CD4-positive, alpha-beta T cell (primary cell): Measurements from ENCODE around the gene IFI27L2. TPM values are rescaled to one million over a fixed set of nuclear protein-coding genes. Genes with fewer than 3 reads are reported as not detected.

Experiments
- ATAC-seq: fragments of 200-7000 bp; cut with Tn5 transposase; one replicate; pipeline ENCODE4 v1.10.0; 2022; ENCODE audit warnings: mild to moderate bottlenecking; ENCODE audit not compliant: poor library complexity
- CTCF ChIA-PET: fragments of 350-600 bp; sonication (Branson Sonifier 250); formaldehyde crosslinking; loops from one replicate; lab custom pipeline; 2021; ENCODE audit warnings: antibody characterized with exemption, inconsistent platforms; lab: Charles Lee
- POLR2A ChIA-PET: fragments of 350-600 bp; sonication (Branson Sonifier 250); formaldehyde crosslinking; loops from one replicate; lab custom pipeline; 2021; ENCODE audit warnings: antibody characterized with exemption, inconsistent platforms; lab: Charles Lee
- DNase-seq, 14 experiments: peaks; one replicate each; pipeline ENCODE4 v3.0.0-alpha.2; 2013 to 2020; ENCODE audit warnings: mixed read lengths in 2 of 14
- H3K27ac ChIP-seq, 2 donors: one replicate each; pipeline versions ENCODE4 v1.5.1 to v1.7.0; 2013; ENCODE audit warnings: low read length in 2 of 2, low read depth in 1 of 2, mild to moderate bottlenecking in 1 of 2
- H3K27me3 ChIP-seq, 2 experiments: 1 replicate in 1 of 2; 2 replicates in 1 of 2; pipeline versions ENCODE4 v1.6.1 to v1.7.0; 2013; ENCODE audit warnings: low read length in 2 of 2, control low read depth in 1 of 2, mild to moderate bottlenecking in 1 of 2, moderate library complexity in 1 of 2; ENCODE audit not compliant: insufficient read depth in 2 of 2, control insufficient read depth in 1 of 2
- H3K36me3 ChIP-seq: one replicate; pipeline ENCODE4 v1.6.1; 2013; ENCODE audit warnings: low read length, control low read depth; ENCODE audit not compliant: insufficient read depth
- H3K4me1 ChIP-seq: one replicate; pipeline ENCODE4 v1.6.1; 2013; ENCODE audit warnings: low read length, control low read depth; ENCODE audit not compliant: insufficient read depth
- H3K4me3 ChIP-seq: one replicate; pipeline ENCODE4 v1.5.1; 2013; ENCODE audit warnings: mild to moderate bottlenecking, low read length, moderate library complexity
- H3K9me3 ChIP-seq, 2 experiments: 1 replicate in 1 of 2; 2 replicates in 1 of 2; pipeline versions ENCODE4 v1.6.1 to v1.7.0; 2013; ENCODE audit warnings: low read length in 2 of 2, mild to moderate bottlenecking in 2 of 2, control low read depth in 1 of 2, moderate library complexity in 1 of 2; ENCODE audit not compliant: control insufficient read depth in 1 of 2, insufficient read depth in 1 of 2
- H3K27ac Mint-ChIP-seq: one replicate; pipeline ENCODE4 v1.8.0; 2020; ENCODE audit warnings: mixed read lengths
- H3K27me3 Mint-ChIP-seq: one replicate; pipeline ENCODE4 v1.8.0; 2021; ENCODE audit warnings: mixed read lengths
- H3K36me3 Mint-ChIP-seq: one replicate; pipeline ENCODE4 v1.8.0; 2021; ENCODE audit warnings: low read depth, mixed read lengths
- H3K4me1 Mint-ChIP-seq: one replicate; pipeline ENCODE4 v1.8.0; 2021; ENCODE audit warnings: low read depth, mixed read lengths
- H3K4me3 Mint-ChIP-seq: one replicate; pipeline ENCODE4 v1.8.0; 2020; ENCODE audit warnings: mild to moderate bottlenecking, mixed read lengths
- H3K9me3 Mint-ChIP-seq: one replicate; pipeline ENCODE4 v1.8.0; 2020; ENCODE audit warnings: mixed read lengths
- CTCF ChIP-seq: fragments of 200-600 bp; IDR thresholded peaks from one replicate; pipeline ENCODE4 v1.8.0; 2022; ENCODE audit warnings: antibody characterized with exemption, mild to moderate bottlenecking
- intact Hi-C, 2 experiments: fragments of 100-400 bp; cut with DNase I in 1 of 2; cut with micrococcal nuclease in 1 of 2; formaldehyde crosslinking; loops; one replicate each; pipeline versions ENCODE4 v1.15.1 to v1.9.0; 2023 to 2025; cut with DNase I, micrococcal nuclease
- total RNA-seq, 174 experiments: library from RNA in 2 of 174; stranded (reverse) in 2 of 174; gene quantifications; one replicate each; pipeline ENCODE4 v1.2.3 and lab custom pipeline; 2021 to 2026

IFI27L2 gene
- total RNA-seq, 2 experiments from 2014 or later: 21.5 to 22.2 TPM

GRCh38 chr14:94138251-94138650 lies 8.8 kb upstream of the IFI27L2 start:
- intact Hi-C loops: loop anchor here in 1 of 2 experiments (10.0 kb wide), 1 partner anchor 417 kb away; no protein-coding TSS in a partner anchor
- H3K27me3 Mint-ChIP-seq: peaks cover 10% of the 10 kb centered on the region
- no peak for DNase-seq

GRCh38 chr14:94136575-94137331 lies 7.3 kb upstream of the IFI27L2 start:
- H3K9me3 ChIP-seq: peaks cover 4 to 9% of the 10 kb centered on the region in 2 experiments
- ChIA-PET POLR2A (interaction anchor here (0.9 to 2.3 kb wide), 9 partner anchors 9 to 110 kb away, joined by 3 to 13 read pairs (median 7); partner anchors contain the start of genes DDX24, IFI27L1 and OTUB2), CTCF (interaction anchor here (0.6 to 2.8 kb wide), 24 partner anchors 10 to 197 kb away, joined by 3 to 45 read pairs (median 4); partner anchors contain the start of genes DDX24, IFI27L1 and OTUB2)
- H3K27me3 Mint-ChIP-seq: peaks cover 10% of the 10 kb centered on the region
- H3K4me3 Mint-ChIP-seq: no peak overlapping the region
- H3K4me1 Mint-ChIP-seq: no peaks in the 10 kb centered on the region
- DNase-seq (peak; percentile 70 to 90 (median 83)), ATAC-seq (peak; percentile 95)
- TF ChIP-seq CTCF: peak; percentile 91
- H3K27ac ChIP-seq: no peak overlapping the region
- H3K27me3 ChIP-seq: peaks cover 0 to 3% of the 10 kb centered on the region in 2 experiments
- no peaks in the 10 kb centered on the region for H3K36me3 ChIP-seq
- no peak overlapping the region for H3K4me3 ChIP-seq
- H3K27ac Mint-ChIP-seq: no peak overlapping the region
- H3K4me1 ChIP-seq: peaks cover 4% of the 10 kb centered on the region
- intact Hi-C loops: loop anchor here (1.0 to 10.0 kb wide), 6 partner anchors 22 to 418 kb away; no protein-coding TSS in a partner anchor
- H3K36me3 Mint-ChIP-seq: no peaks in the 10 kb centered on the region
- H3K9me3 Mint-ChIP-seq: no peaks in the 10 kb centered on the region

More at GRCh38 chr14:94138251-94138650, 8.8 kb upstream of the IFI27L2 start:
- Histone ChIP-seq H3K36me3 (no peaks in the 10 kb centered on the region), H3K9me3 (peaks cover 4 to 9% of the 10 kb centered on the region in 2 experiments), H3K4me3 (no peak overlapping the region), H3K27ac (no peak overlapping the region), H3K27me3 (peaks cover 0 to 3% of the 10 kb centered on the region in 2 experiments), H3K4me1 (peaks cover 4% of the 10 kb centered on the region)
- Mint-ChIP-seq H3K4me3 (no peak overlapping the region), H3K36me3 (no peaks in the 10 kb centered on the region), H3K27ac (no peak overlapping the region), H3K9me3 (no peaks in the 10 kb centered on the region), H3K4me1 (no peaks in the 10 kb centered on the region)
- no peak for TF ChIP-seq CTCF
- ChIA-PET CTCF (interaction anchor here (2.0 to 2.8 kb wide), 3 partner anchors 20 to 102 kb away, joined by 9 to 45 read pairs (median 29); no protein-coding TSS in a partner anchor), POLR2A (interaction anchor here (2.3 kb wide), 1 partner anchor 20 kb away, joined by 13 read pairs; no protein-coding TSS in a partner anchor)
- ATAC-seq: no peak

- H3K4me3 ChIP-seq: no peak overlapping the region
- CTCF ChIA-PET: no interaction called here
- H3K27me3 Mint-ChIP-seq: peaks cover 10% of the 10 kb centered on the region
These were observed 6.1 kb upstream of the IFI27L2 start for GRCh38 chr14:94135476-94135875.

More at GRCh38 chr14:94135476-94135875, 6.1 kb upstream of the IFI27L2 start:
- Histone ChIP-seq H3K27me3 (peaks cover 0 to 3% of the 10 kb centered on the region in 2 experiments), H3K27ac (no peak overlapping the region), H3K36me3 (no peaks in the 10 kb centered on the region), H3K4me1 (peaks cover 4% of the 10 kb centered on the region), H3K9me3 (peaks cover 4 to 9% of the 10 kb centered on the region in 2 experiments)
- intact Hi-C loops: loop anchor here in 1 of 2 experiments (10.0 kb wide), 1 partner anchor 419 kb away; no protein-coding TSS in a partner anchor
- H3K36me3 Mint-ChIP-seq: no peaks in the 10 kb centered on the region
- H3K4me1 Mint-ChIP-seq: no peaks in the 10 kb centered on the region
- ATAC-seq (no peak), DNase-seq (no peak)
- H3K4me3 Mint-ChIP-seq: no peak overlapping the region
- no peak overlapping the region for H3K27ac Mint-ChIP-seq
- TF ChIP-seq CTCF: no peak
- POLR2A ChIA-PET: no interaction called here
- H3K9me3 Mint-ChIP-seq: no peaks in the 10 kb centered on the region
